HCT116 (cell line): Measurements from ENCODE around the gene CD72.

Experiments
- EZH2 ChIP-seq: fragments of 200-600 bp; sonication (generic); IDR thresholded peaks from 2 replicates; pipeline ENCODE4 v1.6.1; 2017; ENCODE audit warnings: antibody characterized with exemption, mixed run types
- JUND ChIP-seq: IDR thresholded peaks from 2 replicates; pipeline ENCODE4 v1.6.1; 2012
- POLR2A ChIP-seq: IDR thresholded peaks from 2 replicates; pipeline ENCODE4 v1.7.0; 2011; ENCODE audit warnings: borderline replicate concordance; ENCODE audit not compliant: insufficient read depth, insufficient read length; ENCODE audit errors: extremely low read depth
- POLR2AphosphoS5 ChIP-seq: IDR thresholded peaks from 2 replicates; pipeline ENCODE4 v1.6.1; 2011; ENCODE audit warnings: mild to moderate bottlenecking, low read depth, low read length, moderate library complexity
- RAD21 ChIP-seq: IDR thresholded peaks from 2 replicates; pipeline ENCODE4 v1.6.1; 2012; ENCODE audit warnings: low read depth, mild to moderate bottlenecking
- SRF ChIP-seq: IDR thresholded peaks from 2 replicates; pipeline ENCODE4 v1.6.1; 2012; ENCODE audit warnings: low read depth
- YY1 ChIP-seq: IDR thresholded peaks from 2 replicates; pipeline ENCODE4 v1.6.1; 2011; ENCODE audit warnings: low read length, low read depth, moderate library complexity, mild to moderate bottlenecking; ENCODE audit not compliant: insufficient replicate concordance; ENCODE audit errors: extremely low read depth
- ZFX ChIP-seq: fragments of 450-650 bp; IDR thresholded peaks from 2 replicates; pipeline ENCODE4 v1.6.1; 2017
- ZNF274 ChIP-seq: fragments of 200-500 bp; sonication (Bioruptor generic); IDR thresholded peaks from 2 replicates; pipeline ENCODE4 v1.6.1; 2014; ENCODE audit warnings: mild to moderate bottlenecking, low read depth, low read length, inconsistent platforms
- TF ChIP-seq, protein P1 (sequence below), 3 experiments: fragments of 200-600 bp in 1 of 3; sonication (generic) in 1 of 3; IDR thresholded peaks in 2 of 3; conservative IDR thresholded peaks in 1 of 3; 2 replicates each; pipeline ENCODE4 v1.5.1; 2012 to 2017; ENCODE audit warnings: low read depth in 2 of 3, low read length in 2 of 3, antibody characterized with exemption in 1 of 3, borderline replicate concordance in 1 of 3, control low read depth in 1 of 3, mild to moderate bottlenecking in 1 of 3, mixed read lengths in 1 of 3, mixed run types in 1 of 3, moderate library complexity in 1 of 3; ENCODE audit not compliant: insufficient read depth in 1 of 3
- TF ChIP-seq, protein P2 (sequence below): IDR thresholded peaks from 2 replicates; pipeline ENCODE4 v1.6.1; 2011; ENCODE audit warnings: mild to moderate bottlenecking, low read length, moderate library complexity; ENCODE audit not compliant: insufficient replicate concordance; ENCODE audit errors: extremely low read depth

DNA sequence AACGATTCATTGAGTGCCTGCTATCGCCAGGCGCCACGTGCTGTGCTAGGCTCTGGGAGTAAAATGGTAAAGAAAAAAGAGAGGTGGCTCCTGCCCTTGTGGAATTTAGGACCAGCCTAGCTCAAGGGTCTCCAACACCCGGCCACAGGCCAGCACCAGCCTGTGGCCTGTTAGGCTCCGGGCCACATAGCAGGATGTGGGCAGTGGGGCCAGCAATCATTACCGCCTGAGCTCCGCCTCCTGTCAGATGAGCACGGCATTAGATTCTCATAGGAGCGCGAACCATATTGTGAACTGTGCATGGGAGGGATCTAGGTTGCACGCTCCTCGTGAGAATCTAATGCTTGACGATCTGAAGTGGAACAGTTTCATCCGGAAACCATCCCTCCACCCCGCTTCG, 38.1 kb upstream of the CD72 start:
- TF ChIP-seq POLR2AphosphoS5 (no peak), POLR2A (no peak), ZFX (no peak), JUND (no peak), SRF (no peak), ZNF274 (no peak), YY1 (no peak), EZH2 (no peak), RAD21 (no peak)
- TF ChIP-seq, protein P1, sequence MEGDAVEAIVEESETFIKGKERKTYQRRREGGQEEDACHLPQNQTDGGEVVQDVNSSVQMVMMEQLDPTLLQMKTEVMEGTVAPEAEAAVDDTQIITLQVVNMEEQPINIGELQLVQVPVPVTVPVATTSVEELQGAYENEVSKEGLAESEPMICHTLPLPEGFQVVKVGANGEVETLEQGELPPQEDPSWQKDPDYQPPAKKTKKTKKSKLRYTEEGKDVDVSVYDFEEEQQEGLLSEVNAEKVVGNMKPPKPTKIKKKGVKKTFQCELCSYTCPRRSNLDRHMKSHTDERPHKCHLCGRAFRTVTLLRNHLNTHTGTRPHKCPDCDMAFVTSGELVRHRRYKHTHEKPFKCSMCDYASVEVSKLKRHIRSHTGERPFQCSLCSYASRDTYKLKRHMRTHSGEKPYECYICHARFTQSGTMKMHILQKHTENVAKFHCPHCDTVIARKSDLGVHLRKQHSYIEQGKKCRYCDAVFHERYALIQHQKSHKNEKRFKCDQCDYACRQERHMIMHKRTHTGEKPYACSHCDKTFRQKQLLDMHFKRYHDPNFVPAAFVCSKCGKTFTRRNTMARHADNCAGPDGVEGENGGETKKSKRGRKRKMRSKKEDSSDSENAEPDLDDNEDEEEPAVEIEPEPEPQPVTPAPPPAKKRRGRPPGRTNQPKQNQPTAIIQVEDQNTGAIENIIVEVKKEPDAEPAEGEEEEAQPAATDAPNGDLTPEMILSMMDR (IDR thresholded peaks at IDR 0.05 in 2 of 3, conservative IDR thresholded peaks at IDR 0.05 in 1 of 3; ENCODE audit: borderline replicate concordance in 1 of 3, insufficient read depth in 1 of 3, low read depth in 2 of 3, low read length in 2 of 3): no peak
- TF ChIP-seq, protein P2, sequence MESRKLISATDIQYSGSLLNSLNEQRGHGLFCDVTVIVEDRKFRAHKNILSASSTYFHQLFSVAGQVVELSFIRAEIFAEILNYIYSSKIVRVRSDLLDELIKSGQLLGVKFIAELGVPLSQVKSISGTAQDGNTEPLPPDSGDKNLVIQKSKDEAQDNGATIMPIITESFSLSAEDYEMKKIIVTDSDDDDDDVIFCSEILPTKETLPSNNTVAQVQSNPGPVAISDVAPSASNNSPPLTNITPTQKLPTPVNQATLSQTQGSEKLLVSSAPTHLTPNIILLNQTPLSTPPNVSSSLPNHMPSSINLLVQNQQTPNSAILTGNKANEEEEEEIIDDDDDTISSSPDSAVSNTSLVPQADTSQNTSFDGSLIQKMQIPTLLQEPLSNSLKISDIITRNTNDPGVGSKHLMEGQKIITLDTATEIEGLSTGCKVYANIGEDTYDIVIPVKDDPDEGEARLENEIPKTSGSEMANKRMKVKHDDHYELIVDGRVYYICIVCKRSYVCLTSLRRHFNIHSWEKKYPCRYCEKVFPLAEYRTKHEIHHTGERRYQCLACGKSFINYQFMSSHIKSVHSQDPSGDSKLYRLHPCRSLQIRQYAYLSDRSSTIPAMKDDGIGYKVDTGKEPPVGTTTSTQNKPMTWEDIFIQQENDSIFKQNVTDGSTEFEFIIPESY: no peak
